ENCODE measurements around the gene AKT2. TPM values are rescaled to one million over a fixed set of nuclear protein-coding genes. Genes with fewer than 3 reads are reported as not detected.
A peak's percentile ranks its signal among the peaks of the same experiment; 100 is the strongest.

Gene AKT2
- total RNA-seq, 1 donor from 2014 or later: 126 TPM

DNA sequence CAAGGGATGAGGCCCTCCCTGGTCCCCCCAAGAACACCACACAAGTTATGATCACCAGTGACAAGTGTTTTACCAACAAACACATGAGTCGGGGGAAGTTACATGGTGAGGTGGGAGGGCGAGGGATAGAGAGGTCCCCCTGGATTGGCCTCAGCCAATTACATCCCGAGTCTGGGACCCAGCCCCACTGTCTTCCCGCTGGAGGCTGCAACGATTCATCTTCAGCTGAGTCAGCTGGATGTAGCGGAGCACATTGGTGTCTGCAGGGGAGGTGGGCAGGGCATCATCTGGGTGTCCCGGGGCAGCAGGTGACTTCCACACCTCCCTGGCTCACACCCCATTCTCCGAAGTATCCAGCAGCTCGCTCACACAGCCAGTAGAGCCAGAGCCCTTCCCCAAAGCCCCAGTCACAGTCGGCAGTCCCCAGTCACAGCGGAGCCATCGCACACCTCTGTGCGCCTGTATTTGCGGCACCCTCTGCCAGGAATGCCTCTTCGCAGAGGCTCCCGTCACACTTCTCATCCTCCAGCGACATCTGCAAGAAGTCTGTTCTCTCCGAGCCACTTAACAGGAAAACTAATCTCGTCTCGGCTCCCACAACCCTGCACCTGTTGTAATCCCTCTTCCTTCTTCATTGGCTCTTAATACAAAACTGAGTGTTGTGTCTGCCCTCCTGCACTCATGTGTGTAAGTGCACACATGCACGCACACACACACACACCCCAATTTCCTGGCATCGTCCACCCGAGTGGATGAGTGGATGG, 69.0 kb downstream of the AKT2 start:
- ATAC-seq (ENCODE audit: poor library complexity): no peak
- DNase-seq: no peak
- intact Hi-C loops (cut with DNase I): no loop called here

- no peak for DNase-seq
- intact Hi-C loops (cut with DNase I): no loop called here
- no peak for ATAC-seq (ENCODE audit: poor library complexity)
Measured at GRCh38 chr19:40214936-40215335, 70.2 kb downstream of the AKT2 start.

GRCh38 chr19:40213882-40214570, 71.1 kb downstream of the AKT2 start:
- intact Hi-C loops (cut with DNase I): no loop called here
- ATAC-seq (ENCODE audit: poor library complexity) (no peak), DNase-seq (no peak)

GRCh38 chr19:40213251-40213829, 71.8 kb downstream of the AKT2 start:
- intact Hi-C loops (cut with DNase I): no loop called here
- DNase-seq (no peak), ATAC-seq (ENCODE audit: poor library complexity) (no peak)

DNA sequence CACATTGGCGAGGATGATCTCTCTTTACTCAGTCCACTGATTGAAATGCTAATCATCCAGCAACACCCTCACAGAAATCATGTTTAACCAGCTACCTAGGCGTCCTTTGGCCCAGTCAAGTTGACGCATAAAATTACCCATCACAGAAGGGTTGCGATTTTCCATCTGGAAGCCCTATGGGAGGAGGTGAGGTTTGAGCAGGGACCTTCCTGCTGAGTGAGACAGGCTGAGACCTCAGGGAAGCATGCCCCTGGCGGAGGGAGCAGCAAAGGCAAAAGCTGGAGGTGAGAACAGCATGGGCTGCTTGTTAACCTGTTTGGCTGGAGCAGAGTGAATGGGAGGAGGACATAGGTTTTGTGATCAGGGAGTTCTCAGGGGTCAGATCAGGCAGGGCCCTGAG, 74.3 kb downstream of the AKT2 start:
- no peak for ATAC-seq (ENCODE audit: poor library complexity)
- intact Hi-C loops (cut with DNase I): no loop called here
- DNase-seq: no peak

GRCh38 chr19:40208602-40209001, 76.5 kb downstream of the AKT2 start:
- intact Hi-C loops (cut with DNase I): no loop called here
- DNase-seq (no peak), ATAC-seq (ENCODE audit: poor library complexity) (no peak)

GRCh38 chr19:40205760-40206159, 79.4 kb downstream of the AKT2 start:
- no peak for ATAC-seq (ENCODE audit: poor library complexity)

DNA sequence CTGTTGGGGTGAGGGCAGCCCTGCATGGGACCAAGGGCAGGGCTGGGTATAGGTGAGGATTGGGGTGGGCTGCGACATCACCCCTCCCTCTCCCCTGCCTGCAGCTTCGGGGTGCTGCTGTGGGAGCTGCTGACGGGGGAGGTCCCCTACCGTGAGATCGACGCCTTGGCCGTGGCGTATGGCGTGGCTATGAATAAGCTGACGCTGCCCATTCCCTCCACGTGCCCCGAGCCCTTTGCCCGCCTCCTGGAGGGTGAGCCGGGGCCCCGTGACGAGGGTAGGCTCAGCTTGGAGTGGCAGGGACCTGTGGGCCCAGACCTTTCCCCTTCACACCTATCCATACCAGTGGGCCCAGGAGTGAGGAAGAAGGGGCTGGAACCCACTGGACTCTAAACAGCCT, 80.8 kb downstream of the AKT2 start:
- ATAC-seq (ENCODE audit: poor library complexity) (no peak), DNase-seq (no peak)
- intact Hi-C loops (cut with DNase I): no loop called here

More at GRCh38 chr19:40205760-40206159, 79.4 kb downstream of the AKT2 start:
- no peak for DNase-seq
- intact Hi-C loops (cut with DNase I): no loop called here

GRCh38 chr19:40200341-40201099, 84.6 kb downstream of the AKT2 start:
- DNase-seq (no peak), ATAC-seq (ENCODE audit: poor library complexity) (no peak)
- intact Hi-C loops (cut with DNase I): no loop called here

DNA sequence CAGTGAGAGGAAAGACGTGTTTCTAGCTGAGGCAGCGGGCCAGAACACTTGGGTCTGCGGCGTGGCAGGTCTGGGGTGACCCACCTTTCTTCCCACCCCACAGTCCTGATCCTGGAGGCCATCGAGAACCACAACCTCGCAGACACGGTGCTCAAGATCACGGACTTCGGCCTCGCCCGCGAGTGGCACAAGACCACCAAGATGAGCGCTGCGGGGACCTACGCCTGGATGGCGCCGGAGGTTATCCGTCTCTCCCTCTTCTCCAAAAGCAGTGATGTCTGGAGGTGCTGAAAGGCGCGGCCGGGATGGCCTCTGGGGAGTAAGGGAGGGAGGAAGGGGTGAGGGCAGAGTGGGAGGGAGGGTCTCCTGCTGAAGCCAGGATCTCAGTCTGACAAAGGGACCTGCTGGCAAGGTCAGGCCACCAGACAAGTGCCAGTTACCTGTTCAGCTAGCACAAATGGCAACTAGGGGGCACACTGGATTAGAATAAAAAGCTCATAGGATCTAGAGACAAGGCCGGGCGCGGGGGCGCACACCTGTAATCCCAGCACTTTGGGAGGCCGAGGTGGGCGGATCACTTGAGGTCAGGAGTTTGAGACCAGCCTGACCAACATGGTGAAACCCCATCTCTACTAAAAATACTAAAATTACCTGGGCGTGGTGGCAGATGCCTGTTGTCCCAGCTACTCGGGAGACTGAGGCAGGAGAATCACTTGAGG, 86.7 kb downstream of the AKT2 start:
- intact Hi-C loops (cut with DNase I): no loop called here
- DNase-seq (no peak), ATAC-seq (ENCODE audit: poor library complexity) (no peak)

DNA sequence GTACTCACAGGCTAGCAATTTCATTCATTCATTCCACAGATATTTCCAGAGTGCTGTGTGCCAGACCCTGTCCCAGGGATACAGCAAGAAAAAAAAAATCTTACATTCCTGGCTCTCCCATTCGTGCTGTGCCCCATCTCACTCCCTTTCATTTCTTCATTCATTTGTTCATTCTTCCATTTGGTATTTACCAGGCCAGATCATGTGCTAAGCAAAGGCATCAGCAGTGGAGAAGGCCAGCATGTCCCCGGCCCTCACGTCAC, 91.6 kb downstream of the AKT2 start:
- no peak for ATAC-seq (ENCODE audit: poor library complexity)
- intact Hi-C loops (cut with DNase I): no loop called here
- no peak for DNase-seq

DNA sequence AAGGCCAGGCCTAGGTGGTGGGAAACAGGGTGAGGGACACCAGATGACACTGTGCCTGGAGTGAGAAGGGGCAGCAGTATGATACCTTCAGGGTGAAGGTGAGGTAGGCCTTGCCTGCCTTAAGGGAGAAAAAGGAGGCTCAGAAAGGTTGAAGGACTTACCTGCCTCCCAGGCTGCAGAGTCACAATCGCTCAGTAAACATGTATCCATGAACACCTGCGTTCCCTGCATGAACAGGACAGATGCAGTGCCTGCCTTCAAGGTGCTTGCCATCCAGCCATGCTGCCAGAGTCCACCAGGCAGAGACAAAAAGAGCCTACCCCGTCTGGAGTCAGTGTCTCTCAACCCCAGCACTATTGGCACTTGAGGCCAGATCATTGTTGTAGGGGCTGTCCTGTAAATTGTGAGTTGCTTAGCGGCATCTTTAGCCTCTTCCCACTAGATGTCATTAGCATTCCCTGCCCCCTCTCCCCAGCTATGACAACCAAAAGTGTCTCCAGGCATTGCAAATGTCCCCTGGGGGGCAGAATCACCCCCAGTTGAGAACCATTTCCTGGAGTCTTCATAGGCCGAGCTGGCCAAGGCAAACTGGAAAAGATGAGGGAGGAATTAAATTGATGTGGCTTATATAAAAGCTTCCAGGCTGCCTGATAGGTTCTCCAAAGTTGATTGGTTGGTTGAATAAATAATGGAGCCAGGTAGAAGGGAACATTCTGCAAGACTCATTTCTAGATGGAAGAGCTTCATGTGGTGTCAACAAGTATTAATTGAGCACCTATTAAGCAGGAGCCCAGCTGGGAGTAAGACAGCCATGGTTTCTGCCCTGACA, 92.2 kb downstream of the AKT2 start:
- DNase-seq: no peak
- intact Hi-C loops (cut with DNase I): no loop called here
- ATAC-seq (ENCODE audit: poor library complexity): no peak

GRCh38 chr19:40191836-40192646, 93.1 kb downstream of the AKT2 start:
- DNase-seq: peak; percentile 56
- intact Hi-C loops (cut with DNase I): no loop called here
- ATAC-seq (ENCODE audit: poor library complexity): peak; percentile 14

DNA sequence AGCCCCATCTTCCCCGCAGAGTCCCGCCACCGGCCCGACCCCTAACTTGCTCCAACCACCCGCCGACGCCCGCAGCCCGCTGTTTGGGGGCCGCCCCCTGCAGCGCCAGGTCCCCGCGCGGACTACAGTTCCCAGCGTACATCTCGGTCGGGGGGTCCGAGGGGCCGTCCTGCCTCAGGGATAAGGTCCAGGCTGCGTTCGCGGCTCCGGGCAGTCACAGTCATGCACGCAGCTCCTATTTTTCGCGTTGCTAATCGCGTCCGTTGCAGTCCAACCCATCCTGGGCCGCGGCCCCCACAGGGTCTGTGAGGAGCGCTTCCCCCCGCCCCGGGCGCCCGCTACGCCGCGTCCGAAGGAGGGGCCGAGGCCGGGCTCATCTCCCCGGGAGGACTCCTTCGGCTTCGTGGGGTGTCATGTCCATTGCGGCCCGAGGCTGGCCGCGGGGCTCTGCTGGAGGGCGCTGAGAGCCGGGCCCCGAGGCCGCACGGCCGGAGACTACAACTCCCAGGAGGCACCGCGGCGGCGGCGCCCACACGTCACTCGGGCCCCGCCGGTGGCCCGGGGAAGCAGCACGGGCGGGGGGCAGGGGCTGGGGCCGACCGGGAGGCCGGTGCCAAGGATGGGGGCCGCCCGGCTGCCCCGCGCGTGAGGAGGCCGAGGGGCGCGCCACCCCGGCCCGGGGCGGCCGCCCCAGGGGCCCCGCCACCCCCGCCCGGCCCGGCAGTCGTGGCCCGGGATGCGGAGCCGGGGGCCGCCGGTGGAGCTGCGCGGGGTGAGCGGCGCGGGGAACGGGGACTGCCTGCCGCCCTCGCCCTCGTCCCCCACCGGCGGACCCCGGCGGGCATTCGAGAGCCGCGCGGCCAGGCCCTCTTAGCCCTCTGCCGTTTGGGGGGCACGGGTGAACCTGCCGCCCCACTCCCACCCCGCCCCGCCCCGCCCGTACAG, 94.0 kb downstream of the AKT2 start, which contains the start of gene MAP3K10:
Gene MAP3K10 (plus strand): TSS at position 536 of the 945 bp plus-strand sequence. CDS start 606 bp downstream, outside the sequence.
- ATAC-seq (ENCODE audit: poor library complexity): peak; percentile 98
- intact Hi-C loops (cut with DNase I): no loop called here
- DNase-seq: peak; percentile 86

DNA sequence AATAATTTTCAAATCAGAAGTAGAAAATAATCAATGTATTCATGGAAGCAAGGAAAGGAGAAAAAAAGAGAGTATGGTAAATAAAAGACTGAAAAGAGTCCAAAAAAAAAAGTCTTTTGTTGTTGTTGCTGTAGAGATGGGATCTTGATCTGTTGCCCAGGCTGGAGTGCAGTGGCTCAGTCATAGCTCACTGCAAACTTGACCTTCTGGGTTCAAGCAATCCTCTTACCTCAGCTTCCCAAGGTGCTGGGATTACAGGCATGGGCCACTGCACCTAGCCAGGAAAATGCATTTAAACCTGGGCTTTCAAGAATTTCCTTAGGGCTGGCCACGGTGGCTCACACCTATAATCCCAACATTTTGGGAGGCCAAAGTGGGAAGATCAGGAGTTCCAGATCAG, 100.9 kb downstream of the AKT2 start:
- intact Hi-C loops (cut with DNase I): no loop called here
- ATAC-seq (ENCODE audit: poor library complexity) (no peak), DNase-seq (no peak)

Data from Right ventricle myocardium superior (tissue), 1 donor.